GM12874 (cell line): ENCODE results near the gene CACNA1G.

Experiments used
- CTCF ChIP-seq: IDR thresholded peaks from 2 replicates; pipeline ENCODE4 v1.5.1; 2011; ENCODE audit warnings: low read depth, mild to moderate bottlenecking, control low read depth, low read length, moderate library complexity; ENCODE audit not compliant: insufficient read depth

CACNA1G gene

GRCh38 chr17:50527155-50527762, 33.3 kb upstream of the CACNA1G start:
- TF ChIP-seq CTCF = no peak

DNA sequence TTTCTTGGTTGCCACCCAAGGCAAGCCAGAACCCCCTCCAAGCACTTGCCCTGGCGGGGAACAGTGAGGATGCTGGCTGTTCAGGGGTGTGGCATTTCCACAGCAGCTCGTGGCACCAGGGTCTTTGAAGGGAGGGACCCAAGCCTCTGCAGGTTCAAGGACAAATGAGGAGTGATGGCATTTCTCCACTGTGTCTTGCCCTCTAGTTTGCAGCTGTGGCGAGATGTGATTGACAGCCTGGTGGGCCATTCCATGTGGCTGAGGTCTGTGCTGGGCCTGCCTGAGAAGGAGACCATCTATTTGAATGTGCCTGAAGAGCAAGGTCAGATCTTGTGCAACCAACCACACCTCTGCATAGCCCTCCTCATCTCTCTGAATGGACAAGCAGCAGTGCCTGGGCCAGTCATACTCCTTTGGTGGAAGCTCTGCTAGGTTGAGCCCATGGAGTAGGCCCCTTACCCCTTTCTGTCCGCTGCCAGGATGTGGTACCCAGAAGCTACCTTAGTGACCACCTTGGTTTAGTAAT, 32.5 kb upstream of the CACNA1G start:
- no peak for TF ChIP-seq CTCF

DNA sequence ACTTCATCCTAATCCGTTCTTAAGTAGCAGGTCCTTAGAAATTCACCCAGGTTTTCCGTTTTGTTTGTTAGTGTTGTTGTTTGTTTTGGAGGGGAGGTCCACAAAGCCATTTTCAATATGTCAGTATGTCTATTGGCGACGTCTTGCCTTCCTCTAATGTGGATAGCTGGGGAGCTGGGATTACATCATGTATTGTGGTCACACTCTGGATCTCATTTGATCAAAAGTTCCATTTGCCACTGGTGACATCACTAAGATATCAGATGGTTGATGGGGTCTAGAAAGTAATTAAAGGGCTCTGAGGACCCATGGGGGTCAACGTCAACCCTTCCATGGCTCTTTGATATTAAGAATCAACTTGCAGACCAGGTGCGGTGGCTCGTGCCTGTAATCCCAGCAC, 30.7 kb upstream of the CACNA1G start:
- TF ChIP-seq CTCF = no peak

DNA sequence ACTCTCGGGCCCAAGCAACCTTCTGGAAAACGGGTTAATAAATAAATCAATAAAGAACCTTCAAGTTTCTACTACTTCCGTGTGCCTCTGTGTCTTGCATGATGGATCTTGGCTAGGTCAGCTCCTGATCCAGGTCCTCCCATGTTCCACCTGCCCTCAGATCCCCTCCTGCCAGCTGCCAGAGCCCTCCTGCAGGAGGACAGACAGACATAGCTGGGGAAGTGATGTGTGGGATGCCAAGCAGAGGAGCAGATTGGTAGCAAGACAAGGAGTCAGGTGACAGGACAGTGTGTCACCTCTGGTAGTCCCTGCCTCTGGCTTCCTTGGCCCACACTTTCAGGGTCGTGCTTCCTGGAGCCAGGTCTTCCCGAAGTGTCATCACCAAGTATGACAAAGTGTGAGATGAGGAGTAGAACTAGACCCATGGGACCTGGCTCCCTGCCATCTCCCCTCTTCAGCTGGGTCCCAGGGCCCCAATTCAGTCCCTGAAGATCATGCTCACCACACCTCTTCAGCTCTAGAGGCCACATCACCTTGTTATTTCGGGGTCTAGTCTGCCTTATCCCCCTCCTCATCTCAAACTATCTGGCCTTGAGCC, 29.0 kb upstream of the CACNA1G start:
- no peak for TF ChIP-seq CTCF

DNA sequence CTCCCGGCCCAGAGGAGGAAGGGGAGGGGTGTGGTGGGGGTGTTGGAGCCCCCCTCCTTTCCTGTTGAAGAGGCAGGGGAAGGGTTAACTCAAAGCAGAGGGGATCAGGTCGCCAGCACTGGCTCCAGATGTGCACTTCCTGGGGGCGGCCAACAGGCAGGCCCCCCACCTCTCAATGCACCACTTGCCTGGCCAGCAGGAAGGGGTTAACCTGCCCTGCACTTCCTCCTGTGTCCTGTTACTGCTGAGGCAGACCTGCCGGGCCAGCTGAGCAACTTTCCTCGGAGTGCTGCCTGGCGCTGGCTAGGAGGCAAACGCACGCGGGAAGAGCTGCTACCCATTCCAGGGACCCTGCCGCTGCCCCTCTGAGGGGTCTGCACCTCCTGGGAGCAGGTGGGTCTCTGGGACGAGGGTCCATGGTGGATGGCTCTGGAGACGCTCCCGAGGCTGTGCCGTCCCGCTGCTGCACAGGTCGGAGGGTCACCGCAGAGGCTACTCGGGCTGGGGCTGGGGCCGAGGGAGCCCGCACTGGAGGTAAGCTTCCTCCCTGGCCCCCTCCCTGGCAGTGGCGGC, 28.0 kb upstream of the CACNA1G start, which contains the start of gene EPN3:
EPN3 (plus strand) TSS at position 284 of the 573 bp plus-strand sequence. CDS start 3,822 bp downstream, outside the sequence.
- TF ChIP-seq CTCF = no peak

DNA sequence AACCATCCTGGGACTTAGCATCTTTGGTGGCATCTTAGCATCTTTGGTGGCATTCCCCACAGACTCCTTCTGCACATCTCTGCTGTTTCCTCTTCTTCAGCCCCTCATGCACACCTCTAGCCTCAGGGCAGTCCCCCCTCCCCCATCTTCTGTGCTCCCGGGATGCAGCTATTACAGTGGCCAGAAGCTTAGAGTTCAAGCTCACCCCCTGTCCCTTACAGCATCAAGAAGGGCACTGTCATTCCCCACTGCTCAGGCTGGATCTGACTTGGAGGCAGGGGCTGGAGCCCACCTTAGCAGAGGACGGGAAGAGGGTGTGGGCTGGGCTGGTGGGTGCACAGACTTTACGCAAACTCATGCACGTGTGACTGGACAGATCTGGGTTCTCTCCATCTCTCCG, 27.3 kb upstream of the CACNA1G start:
- TF ChIP-seq CTCF = no peak

DNA sequence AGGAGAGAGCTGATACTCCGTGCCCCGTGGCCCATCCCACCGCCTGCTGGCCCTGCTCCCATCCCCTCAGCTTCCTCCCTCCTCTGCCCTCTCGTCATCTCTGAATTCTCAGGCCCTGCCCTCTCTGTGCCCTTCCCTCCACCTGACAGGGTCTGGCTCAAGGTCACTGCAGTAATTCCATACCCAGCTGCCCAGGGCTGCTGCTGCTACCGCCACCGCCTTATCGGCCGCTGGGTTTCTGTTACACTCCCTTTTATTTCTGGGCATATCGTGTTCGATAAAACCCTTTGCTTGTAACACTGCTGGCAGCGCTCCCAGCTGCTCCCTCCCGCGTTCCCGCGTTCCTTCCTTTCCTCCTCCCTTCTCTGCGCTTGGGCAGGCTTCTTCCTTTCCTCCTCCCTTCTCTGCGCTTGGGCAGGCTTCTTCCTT, 26.8 kb upstream of the CACNA1G start:
- TF ChIP-seq CTCF = no peak
